Keratinocyte (primary cell): ENCODE measurements around the gene XAB2. TPM values are rescaled to one million over a fixed set of nuclear protein-coding genes. Genes with fewer than 3 reads are reported as not detected.

ENCODE experiments used
- DNase-seq: peaks from one replicate; pipeline ENCODE4 v3.0.0-alpha.2; 2011; ENCODE audit warnings: low read depth, missing footprints, low spot score
- FAIRE-seq: peaks from 2 replicates; lab custom pipeline; 2011; peaks lifted over from hg19 to GRCh38; lab: Jason Lieb, UNC
- H2AFZ ChIP-seq: 2 replicates; pipeline ENCODE4 v1.6.0; 2012; ENCODE audit warnings: low read length, control low read depth, inconsistent platforms; ENCODE audit not compliant: control insufficient read depth
- H3K27ac ChIP-seq: 2 replicates; pipeline ENCODE4 v1.5.1; 2011; ENCODE audit warnings: low read length; ENCODE audit not compliant: control insufficient read depth, insufficient read depth
- H3K27me3 ChIP-seq: 3 replicates; pipeline ENCODE4 v1.6.0; 2011; ENCODE audit warnings: low read length; ENCODE audit not compliant: control insufficient read depth, insufficient read depth; ENCODE audit errors: extremely low read depth
- H3K36me3 ChIP-seq, 2 experiments: 2 replicates in 1 of 2; 3 replicates in 1 of 2; pipeline ENCODE4 v1.5.1; 2011; ENCODE audit warnings: low read length in 2 of 2, mild to moderate bottlenecking in 1 of 2; ENCODE audit not compliant: control insufficient read depth in 2 of 2, insufficient read depth in 2 of 2; ENCODE audit errors: extremely low read depth in 1 of 2
- H3K4me1 ChIP-seq: 3 replicates; pipeline ENCODE4 v1.5.1; 2011; ENCODE audit warnings: low read length; ENCODE audit not compliant: control insufficient read depth, insufficient read depth; ENCODE audit errors: extremely low read depth
- H3K4me2 ChIP-seq: 3 replicates; pipeline ENCODE4 v1.6.0; 2011; ENCODE audit warnings: low read depth, low read length; ENCODE audit not compliant: control insufficient read depth, insufficient read depth; ENCODE audit errors: extremely low read depth
- H3K4me3 ChIP-seq, 3 experiments: fragments of 200-600 bp in 1 of 3; sonication (generic) in 1 of 3; 2 replicates in 2 of 3; 3 replicates in 1 of 3; pipeline ENCODE4 v1.5.1; 2011 to 2016; ENCODE audit warnings: low read length in 3 of 3, mild to moderate bottlenecking in 3 of 3, control low read depth in 2 of 3, inconsistent platforms in 1 of 3, low read depth in 1 of 3, mixed read lengths in 1 of 3, mixed run types in 1 of 3, moderate library complexity in 1 of 3; ENCODE audit not compliant: control insufficient read depth in 2 of 3, insufficient read depth in 2 of 3; ENCODE audit errors: extremely low read depth in 1 of 3
- H3K79me2 ChIP-seq: 2 replicates; pipeline ENCODE4 v1.6.0; 2012; ENCODE audit warnings: low read length; ENCODE audit not compliant: control insufficient read depth, insufficient read depth
- H3K9ac ChIP-seq: 3 replicates; pipeline ENCODE4 v1.6.0; 2011; ENCODE audit warnings: low read length; ENCODE audit not compliant: control insufficient read depth, insufficient read depth; ENCODE audit errors: extremely low read depth
- H3K9me1 ChIP-seq: 3 replicates; pipeline ENCODE4 v1.6.0; 2011; ENCODE audit warnings: low read length; ENCODE audit not compliant: control insufficient read depth, insufficient read depth; ENCODE audit errors: extremely low read depth
- H3K9me3 ChIP-seq: 2 replicates; pipeline ENCODE4 v1.5.1; 2012; ENCODE audit warnings: low read depth, low read length; ENCODE audit not compliant: control insufficient read depth
- H4K20me1 ChIP-seq: 3 replicates; pipeline ENCODE4 v1.6.0; 2011; ENCODE audit warnings: low read length; ENCODE audit not compliant: control insufficient read depth, insufficient read depth; ENCODE audit errors: extremely low read depth
- CTCF ChIP-seq, 3 experiments: IDR thresholded peaks in 1 of 3; conservative IDR thresholded peaks in 1 of 3; optimal IDR thresholded peaks in 1 of 3; 2 replicates in 2 of 3; 3 replicates in 1 of 3; pipeline versions ENCODE3 to v1.5.1; 2011; ENCODE audit warnings: low read length in 3 of 3, mild to moderate bottlenecking in 3 of 3, moderate library complexity in 2 of 3, control low read depth in 1 of 3, inconsistent platforms in 1 of 3; ENCODE audit not compliant: insufficient read depth in 2 of 3; ENCODE audit errors: extremely low read depth in 1 of 3
- EZH2 ChIP-seq: IDR thresholded peaks from one replicate; pipeline ENCODE4 v1.6.1; 2012; ENCODE audit warnings: inconsistent platforms, mild to moderate bottlenecking, low read length, moderate library complexity
- dilution Hi-C: fragments of 300-500 bp; cut with MboI; formaldehyde crosslinking; loops from one replicate; pipeline ENCODE4 v1.7.0; 2020; ENCODE audit warnings: low sequenced_read_pairs; ENCODE audit not compliant: extremely low pct_ligation_motif_present
- polyA plus RNA-seq, 5 experiments: library from polyadenylated mRNA; depleted of rRNA in 3 of 5; stranded (reverse) in 3 of 5; stranded (forward) in 1 of 5; unstranded in 1 of 5; fragments of >200 nt; gene quantifications; 1 replicate in 1 of 5; 2 replicates in 3 of 5; 3 replicates in 1 of 5; pipeline versions ENCODE4 v1.2.1 to v1.2.3, GENCODE V29; 2011 to 2012; ENCODE audit warnings: missing spikeins in 2 of 5, low read depth in 1 of 5, low replicate concordance in 1 of 5

Gene XAB2
- polyA plus RNA-seq, 1 donor (not counting 4 experiments of a cell fraction or from before 2014, with no cell fraction given), result 15.6 TPM

- DNase-seq, result no peak
- FAIRE-seq, result no peak
- no peak for TF ChIP-seq EZH2
- TF ChIP-seq CTCF (optimal IDR thresholded peaks at IDR 0.05 in 1 of 3, IDR thresholded peaks at IDR 0.05 in 1 of 3, conservative IDR thresholded peaks at IDR 0.05 in 1 of 3; ENCODE audit: extremely low read depth in 1 of 3, insufficient read depth in 2 of 3, low read length in 3 of 3), result no peak
These were observed 12.2 kb downstream of the XAB2 start for GRCh38 chr19:7617172-7617571.

GRCh38 chr19:7614859-7615741, 14.2 kb downstream of the XAB2 start:
- Histone ChIP-seq H3K4me2 (no peak overlapping the region), H3K4me3 (no peak overlapping the region), H3K9me3 (no peaks in the 10 kb centered on the region), H3K79me2 (no peaks in the 10 kb centered on the region), H3K36me3 (peaks cover 11 to 12% of the 10 kb centered on the region in 2 experiments), H3K27ac (no peak overlapping the region), H2AFZ (no peak overlapping the region), H3K9me1 (no peaks in the 10 kb centered on the region), H3K4me1 (no peaks in the 10 kb centered on the region), H3K9ac (no peak overlapping the region), H3K27me3 (no peaks in the 10 kb centered on the region), H4K20me1 (no peaks in the 10 kb centered on the region)
- dilution Hi-C loops, result no loop called here
- no peak for TF ChIP-seq CTCF (optimal IDR thresholded peaks at IDR 0.05 in 1 of 3, IDR thresholded peaks at IDR 0.05 in 1 of 3, conservative IDR thresholded peaks at IDR 0.05 in 1 of 3; ENCODE audit: extremely low read depth in 1 of 3, insufficient read depth in 2 of 3, low read length in 3 of 3)
- TF ChIP-seq EZH2, result no peak
- FAIRE-seq, result no peak
- no peak for DNase-seq

More at GRCh38 chr19:7617172-7617571, 12.2 kb downstream of the XAB2 start:
- Histone ChIP-seq H3K79me2 (no peaks in the 10 kb centered on the region), H2AFZ (no peak overlapping the region), H3K4me3 (no peak overlapping the region), H3K9me3 (no peaks in the 10 kb centered on the region), H3K4me2 (no peak overlapping the region), H4K20me1 (no peaks in the 10 kb centered on the region), H3K36me3 (peaks cover 13 to 14% of the 10 kb centered on the region in 2 experiments), H3K27me3 (no peaks in the 10 kb centered on the region), H3K4me1 (no peaks in the 10 kb centered on the region), H3K9me1 (no peaks in the 10 kb centered on the region), H3K9ac (no peak overlapping the region), H3K27ac (no peak overlapping the region)
- dilution Hi-C loops, result no loop called here
